PC-9 (cell line): ENCODE results near the gene JMJD6.

Source experiments
- EZH2 ChIP-seq: fragments of 200-600 bp; sonication (generic); IDR thresholded peaks from 2 replicates; pipeline ENCODE4 v1.8.0; 2017; ENCODE audit warnings: antibody characterized with exemption, low read depth
- TF ChIP-seq, protein P1 (sequence below): fragments of 200-600 bp; sonication (generic); conservative IDR thresholded peaks from 2 replicates; pipeline ENCODE4 v1.6.1; 2017; ENCODE audit warnings: mixed run types, antibody characterized with exemption, mild to moderate bottlenecking, moderate library complexity

DNA sequence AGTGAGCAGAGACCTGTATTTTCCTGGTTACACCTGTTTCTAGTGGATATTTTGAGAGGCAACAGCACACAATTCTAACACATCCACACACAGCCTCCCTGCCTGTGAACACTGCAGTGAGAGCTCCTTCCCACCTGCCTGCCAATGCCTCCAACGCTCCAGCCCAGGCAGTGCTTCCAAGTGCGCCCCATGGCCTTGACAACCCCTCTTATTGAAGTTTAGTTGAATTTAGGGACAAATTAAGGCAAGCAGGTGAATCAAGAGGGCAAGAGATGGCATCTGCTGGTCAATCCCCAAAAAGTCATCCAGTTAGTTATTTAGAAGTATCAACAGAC is 10.9 kb downstream of the JMJD6 start:
- TF ChIP-seq, protein P1, sequence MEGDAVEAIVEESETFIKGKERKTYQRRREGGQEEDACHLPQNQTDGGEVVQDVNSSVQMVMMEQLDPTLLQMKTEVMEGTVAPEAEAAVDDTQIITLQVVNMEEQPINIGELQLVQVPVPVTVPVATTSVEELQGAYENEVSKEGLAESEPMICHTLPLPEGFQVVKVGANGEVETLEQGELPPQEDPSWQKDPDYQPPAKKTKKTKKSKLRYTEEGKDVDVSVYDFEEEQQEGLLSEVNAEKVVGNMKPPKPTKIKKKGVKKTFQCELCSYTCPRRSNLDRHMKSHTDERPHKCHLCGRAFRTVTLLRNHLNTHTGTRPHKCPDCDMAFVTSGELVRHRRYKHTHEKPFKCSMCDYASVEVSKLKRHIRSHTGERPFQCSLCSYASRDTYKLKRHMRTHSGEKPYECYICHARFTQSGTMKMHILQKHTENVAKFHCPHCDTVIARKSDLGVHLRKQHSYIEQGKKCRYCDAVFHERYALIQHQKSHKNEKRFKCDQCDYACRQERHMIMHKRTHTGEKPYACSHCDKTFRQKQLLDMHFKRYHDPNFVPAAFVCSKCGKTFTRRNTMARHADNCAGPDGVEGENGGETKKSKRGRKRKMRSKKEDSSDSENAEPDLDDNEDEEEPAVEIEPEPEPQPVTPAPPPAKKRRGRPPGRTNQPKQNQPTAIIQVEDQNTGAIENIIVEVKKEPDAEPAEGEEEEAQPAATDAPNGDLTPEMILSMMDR = no peak
- TF ChIP-seq EZH2 = no peak
